ENCODE data around the gene KCTD10. TPM values are rescaled to one million over a fixed set of nuclear protein-coding genes. Genes with fewer than 3 reads are reported as not detected.
"Not testable (repeated sequence)": the region's sequence is repeated elsewhere in the genome, so short reads cannot be mapped to it uniquely, and the experiment has no call there.

The KCTD10 gene
- total RNA-seq, 2 experiments from 2014 or later: 35.0 to 41.8 TPM

DNA sequence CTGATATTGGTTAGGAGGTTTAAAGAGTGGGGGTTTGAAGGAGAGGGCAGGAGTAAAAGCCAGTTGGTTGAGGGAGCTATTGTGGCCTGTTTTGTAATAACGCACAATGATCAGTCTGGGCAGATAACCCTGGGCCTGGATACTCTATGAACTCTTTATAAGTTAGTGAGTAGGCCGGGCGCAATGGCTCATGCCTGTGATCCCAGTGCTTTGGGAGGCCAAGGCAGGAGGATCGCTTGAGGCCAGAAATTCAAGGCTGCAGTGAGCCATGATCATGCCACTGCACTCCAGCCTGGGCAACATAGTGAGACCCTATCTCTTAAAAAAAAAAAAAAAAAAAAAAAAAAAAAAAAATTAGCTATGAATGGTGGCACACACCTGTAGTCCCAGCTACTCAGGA is 71.0 kb downstream of the KCTD10 start:
- DNase-seq: not testable (repeated sequence)
- CTCF ChIA-PET: interaction anchor here (0.6 to 1.1 kb wide), 2 partner anchors 15 to 86 kb away, joined by 3 read pairs; no protein-coding TSS in a partner anchor

DNA sequence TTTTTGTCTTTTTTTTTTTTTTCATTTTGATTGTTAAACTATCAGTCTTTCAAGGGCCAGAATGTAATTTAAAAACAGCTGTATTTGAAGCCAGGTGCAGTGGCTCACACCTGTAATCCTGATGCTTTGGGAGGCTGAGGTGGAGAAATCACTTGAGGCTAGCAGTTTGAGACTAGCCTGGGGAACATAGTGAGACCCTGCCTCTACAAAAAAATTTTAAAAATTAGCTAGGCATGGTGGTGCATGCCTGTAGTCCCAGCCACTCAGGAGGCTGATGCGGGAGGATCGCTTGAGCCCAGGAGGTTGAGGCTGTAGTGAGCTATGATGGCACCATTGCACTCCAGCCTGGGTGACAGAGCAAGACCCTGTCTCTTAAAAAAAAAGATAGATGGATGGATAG is 72.3 kb downstream of the KCTD10 start:
- H3K27ac Mint-ChIP-seq; POLR2A ChIA-PET; H3K4me1 Mint-ChIP-seq; H3K9me3 Mint-ChIP-seq; H3K4me3 Mint-ChIP-seq; H3K36me3 Mint-ChIP-seq (ENCODE audit: low read depth); DNase-seq; CTCF ChIA-PET: not testable (repeated sequence)
- peaks cover 27% of the 10 kb centered on the region for H3K27me3 Mint-ChIP-seq

More for the DNA sequence above, 71.0 kb downstream of the KCTD10 start:
- H3K4me1 Mint-ChIP-seq; H3K9me3 Mint-ChIP-seq; H3K36me3 Mint-ChIP-seq (ENCODE audit: low read depth); H3K27ac Mint-ChIP-seq; POLR2A ChIA-PET; H3K4me3 Mint-ChIP-seq: not testable (repeated sequence)
- H3K27me3 Mint-ChIP-seq: peaks cover 19% of the 10 kb centered on the region

Other genes starting within 250 kb of the KCTD10 start
- gene FOXN4, start 168.0 kb downstream of the KCTD10 start, total RNA-seq: not detected
- not detected for gene MYO1H, start 129.4 kb downstream of the KCTD10 start, total RNA-seq
- gene UBE3B, start 334 bp upstream of the KCTD10 start, total RNA-seq: 10 to 100 TPM; 35.5 to 37.4 TPM
- gene MMAB, start 96.2 kb upstream of the KCTD10 start, total RNA-seq: 10 to 100 TPM; 21.4 to 25.7 TPM
- gene MVK, start 96.5 kb upstream of the KCTD10 start, total RNA-seq: 10 to 100 TPM; 20.3 to 21.8 TPM
- gene FAM222A, start 236.5 kb upstream of the KCTD10 start, total RNA-seq: under 1 TPM; 0.52 to 0.73 TPM